Keratinocyte (primary cell): ENCODE results near the gene ITPK1. TPM values are rescaled to one million over a fixed set of nuclear protein-coding genes. Genes with fewer than 3 reads are reported as not detected.

Source experiments
- DNase-seq: peaks from one replicate; pipeline ENCODE4 v3.0.0-alpha.2; 2011; ENCODE audit warnings: low read depth, missing footprints, low spot score
- FAIRE-seq: peaks from 2 replicates; lab custom pipeline; 2011; peaks lifted over from hg19 to GRCh38; lab: Jason Lieb, UNC
- H2AFZ ChIP-seq: 2 replicates; pipeline ENCODE4 v1.6.0; 2012; ENCODE audit warnings: low read length, control low read depth, inconsistent platforms; ENCODE audit not compliant: control insufficient read depth
- H3K27ac ChIP-seq: 2 replicates; pipeline ENCODE4 v1.5.1; 2011; ENCODE audit warnings: low read length; ENCODE audit not compliant: control insufficient read depth, insufficient read depth
- H3K27me3 ChIP-seq: 3 replicates; pipeline ENCODE4 v1.6.0; 2011; ENCODE audit warnings: low read length; ENCODE audit not compliant: control insufficient read depth, insufficient read depth; ENCODE audit errors: extremely low read depth
- H3K36me3 ChIP-seq, 2 experiments: 2 replicates in 1 of 2; 3 replicates in 1 of 2; pipeline ENCODE4 v1.5.1; 2011; ENCODE audit warnings: low read length in 2 of 2, mild to moderate bottlenecking in 1 of 2; ENCODE audit not compliant: control insufficient read depth in 2 of 2, insufficient read depth in 2 of 2; ENCODE audit errors: extremely low read depth in 1 of 2
- H3K4me1 ChIP-seq: 3 replicates; pipeline ENCODE4 v1.5.1; 2011; ENCODE audit warnings: low read length; ENCODE audit not compliant: control insufficient read depth, insufficient read depth; ENCODE audit errors: extremely low read depth
- H3K4me2 ChIP-seq: 3 replicates; pipeline ENCODE4 v1.6.0; 2011; ENCODE audit warnings: low read depth, low read length; ENCODE audit not compliant: control insufficient read depth, insufficient read depth; ENCODE audit errors: extremely low read depth
- H3K4me3 ChIP-seq, 3 experiments: fragments of 200-600 bp in 1 of 3; sonication (generic) in 1 of 3; 2 replicates in 2 of 3; 3 replicates in 1 of 3; pipeline ENCODE4 v1.5.1; 2011 to 2016; ENCODE audit warnings: low read length in 3 of 3, mild to moderate bottlenecking in 3 of 3, control low read depth in 2 of 3, inconsistent platforms in 1 of 3, low read depth in 1 of 3, mixed read lengths in 1 of 3, mixed run types in 1 of 3, moderate library complexity in 1 of 3; ENCODE audit not compliant: control insufficient read depth in 2 of 3, insufficient read depth in 2 of 3; ENCODE audit errors: extremely low read depth in 1 of 3
- H3K79me2 ChIP-seq: 2 replicates; pipeline ENCODE4 v1.6.0; 2012; ENCODE audit warnings: low read length; ENCODE audit not compliant: control insufficient read depth, insufficient read depth
- H3K9ac ChIP-seq: 3 replicates; pipeline ENCODE4 v1.6.0; 2011; ENCODE audit warnings: low read length; ENCODE audit not compliant: control insufficient read depth, insufficient read depth; ENCODE audit errors: extremely low read depth
- H3K9me1 ChIP-seq: 3 replicates; pipeline ENCODE4 v1.6.0; 2011; ENCODE audit warnings: low read length; ENCODE audit not compliant: control insufficient read depth, insufficient read depth; ENCODE audit errors: extremely low read depth
- H3K9me3 ChIP-seq: 2 replicates; pipeline ENCODE4 v1.5.1; 2012; ENCODE audit warnings: low read depth, low read length; ENCODE audit not compliant: control insufficient read depth
- H4K20me1 ChIP-seq: 3 replicates; pipeline ENCODE4 v1.6.0; 2011; ENCODE audit warnings: low read length; ENCODE audit not compliant: control insufficient read depth, insufficient read depth; ENCODE audit errors: extremely low read depth
- EZH2 ChIP-seq: IDR thresholded peaks from one replicate; pipeline ENCODE4 v1.6.1; 2012; ENCODE audit warnings: inconsistent platforms, mild to moderate bottlenecking, low read length, moderate library complexity
- dilution Hi-C: fragments of 300-500 bp; cut with MboI; formaldehyde crosslinking; loops from one replicate; pipeline ENCODE4 v1.7.0; 2020; ENCODE audit warnings: low sequenced_read_pairs; ENCODE audit not compliant: extremely low pct_ligation_motif_present
- polyA plus RNA-seq, 5 experiments: library from polyadenylated mRNA; depleted of rRNA in 3 of 5; stranded (reverse) in 3 of 5; stranded (forward) in 1 of 5; unstranded in 1 of 5; fragments of >200 nt; gene quantifications; 1 replicate in 1 of 5; 2 replicates in 3 of 5; 3 replicates in 1 of 5; pipeline versions ENCODE4 v1.2.1 to v1.2.3, GENCODE V29; 2011 to 2012; ENCODE audit warnings: missing spikeins in 2 of 5, low read depth in 1 of 5, low replicate concordance in 1 of 5
- TF ChIP-seq, protein P1 (sequence below), 3 experiments: IDR thresholded peaks in 1 of 3; conservative IDR thresholded peaks in 1 of 3; optimal IDR thresholded peaks in 1 of 3; 2 replicates in 2 of 3; 3 replicates in 1 of 3; pipeline versions ENCODE3 to v1.5.1; 2011; ENCODE audit warnings: low read length in 3 of 3, mild to moderate bottlenecking in 3 of 3, moderate library complexity in 2 of 3, control low read depth in 1 of 3, inconsistent platforms in 1 of 3; ENCODE audit not compliant: insufficient read depth in 2 of 3; ENCODE audit errors: extremely low read depth in 1 of 3

Gene ITPK1
- polyA plus RNA-seq, 1 donor (not counting 4 experiments of a cell fraction or from before 2014, with no cell fraction given): 67.8 TPM

DNA sequence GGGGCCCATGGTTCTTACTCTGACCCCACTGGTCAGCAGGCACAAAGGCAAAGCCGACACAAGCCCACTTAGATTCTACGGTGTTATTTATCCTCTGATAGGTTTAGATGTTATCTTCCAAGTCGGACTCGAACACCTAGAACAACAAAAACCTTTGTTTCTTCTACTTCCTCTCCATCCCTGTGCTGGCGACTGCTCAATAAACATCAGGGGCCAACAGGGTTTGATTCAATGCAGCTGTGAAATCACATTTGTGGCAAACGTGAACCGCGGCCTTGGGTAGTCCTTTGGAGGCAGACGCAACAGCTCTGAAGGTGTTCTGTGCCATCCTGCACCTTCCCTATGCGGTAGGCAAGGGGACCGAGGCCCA is 105.6 kb downstream of the ITPK1 start:
- Histone ChIP-seq H3K4me2 (no peak overlapping the region), H3K4me1 (peaks cover 34% of the 10 kb centered on the region), H2AFZ (no peak overlapping the region), H3K79me2 (peaks cover 11% of the 10 kb centered on the region), H3K9ac (no peak overlapping the region), H3K27me3 (no peaks in the 10 kb centered on the region), H3K4me3 (no peak overlapping the region), H3K9me1 (peaks cover 4% of the 10 kb centered on the region), H3K27ac (no peak overlapping the region), H3K9me3 (no peaks in the 10 kb centered on the region), H3K36me3 (peaks cover 7 to 14% of the 10 kb centered on the region in 2 experiments), H4K20me1 (no peaks in the 10 kb centered on the region)
- no peak for DNase-seq
- no peak for TF ChIP-seq EZH2
- TF ChIP-seq, protein P1, sequence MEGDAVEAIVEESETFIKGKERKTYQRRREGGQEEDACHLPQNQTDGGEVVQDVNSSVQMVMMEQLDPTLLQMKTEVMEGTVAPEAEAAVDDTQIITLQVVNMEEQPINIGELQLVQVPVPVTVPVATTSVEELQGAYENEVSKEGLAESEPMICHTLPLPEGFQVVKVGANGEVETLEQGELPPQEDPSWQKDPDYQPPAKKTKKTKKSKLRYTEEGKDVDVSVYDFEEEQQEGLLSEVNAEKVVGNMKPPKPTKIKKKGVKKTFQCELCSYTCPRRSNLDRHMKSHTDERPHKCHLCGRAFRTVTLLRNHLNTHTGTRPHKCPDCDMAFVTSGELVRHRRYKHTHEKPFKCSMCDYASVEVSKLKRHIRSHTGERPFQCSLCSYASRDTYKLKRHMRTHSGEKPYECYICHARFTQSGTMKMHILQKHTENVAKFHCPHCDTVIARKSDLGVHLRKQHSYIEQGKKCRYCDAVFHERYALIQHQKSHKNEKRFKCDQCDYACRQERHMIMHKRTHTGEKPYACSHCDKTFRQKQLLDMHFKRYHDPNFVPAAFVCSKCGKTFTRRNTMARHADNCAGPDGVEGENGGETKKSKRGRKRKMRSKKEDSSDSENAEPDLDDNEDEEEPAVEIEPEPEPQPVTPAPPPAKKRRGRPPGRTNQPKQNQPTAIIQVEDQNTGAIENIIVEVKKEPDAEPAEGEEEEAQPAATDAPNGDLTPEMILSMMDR (optimal IDR thresholded peaks at IDR 0.05 in 1 of 3, IDR thresholded peaks at IDR 0.05 in 1 of 3, conservative IDR thresholded peaks at IDR 0.05 in 1 of 3; ENCODE audit: extremely low read depth in 1 of 3, insufficient read depth in 2 of 3, low read length in 3 of 3): no peak
- no peak for FAIRE-seq
- dilution Hi-C loops: no loop called here

DNA sequence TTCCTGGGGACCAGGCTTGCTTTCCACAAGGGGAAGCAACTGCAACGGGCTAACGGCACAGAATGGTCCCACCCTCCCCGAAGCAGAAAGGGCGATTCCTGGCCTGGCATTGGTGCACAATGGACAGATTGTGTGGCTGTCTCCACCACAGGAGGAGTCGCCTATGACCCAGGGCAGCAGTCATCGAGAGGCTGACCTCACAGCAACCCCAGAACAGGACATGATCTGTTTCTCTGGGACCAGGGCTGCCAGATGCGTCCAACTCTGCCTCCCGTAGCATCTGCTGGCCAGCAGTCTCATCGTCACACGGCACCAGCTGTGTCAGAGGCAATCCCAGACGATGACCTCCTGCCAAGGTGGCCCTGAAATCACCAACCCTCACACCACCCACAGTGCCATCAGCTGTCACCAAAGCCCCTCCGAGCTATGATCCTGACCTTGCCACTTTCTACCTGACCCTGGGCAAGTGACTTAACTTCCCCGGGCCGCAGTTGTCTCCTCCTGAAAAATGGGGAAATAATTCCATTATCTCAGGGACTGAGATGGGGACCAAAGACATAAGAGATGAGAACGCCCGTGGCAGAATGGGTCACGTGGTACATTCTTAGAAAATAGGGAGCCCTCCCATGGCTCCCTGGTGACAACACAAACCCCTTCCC is 106.1 kb downstream of the ITPK1 start:
- Histone ChIP-seq H3K9ac (no peak overlapping the region), H3K4me1 (peaks cover 34% of the 10 kb centered on the region), H3K9me1 (peaks cover 4% of the 10 kb centered on the region), H3K4me3 (no peak overlapping the region), H3K36me3 (peaks cover 7 to 10% of the 10 kb centered on the region in 2 experiments), H2AFZ (no peak overlapping the region), H3K9me3 (no peaks in the 10 kb centered on the region), H3K4me2 (no peak overlapping the region), H3K27ac (no peak overlapping the region), H3K79me2 (peaks cover 13% of the 10 kb centered on the region), H3K27me3 (no peaks in the 10 kb centered on the region), H4K20me1 (no peaks in the 10 kb centered on the region)
- TF ChIP-seq, protein P1 (optimal IDR thresholded peaks at IDR 0.05 in 1 of 3, IDR thresholded peaks at IDR 0.05 in 1 of 3, conservative IDR thresholded peaks at IDR 0.05 in 1 of 3; ENCODE audit: extremely low read depth in 1 of 3, insufficient read depth in 2 of 3, low read length in 3 of 3): no peak
- TF ChIP-seq EZH2: no peak
- DNase-seq: no peak
- dilution Hi-C loops: no loop called here
- no peak for FAIRE-seq
